Parathyroid adenoma (tissue), 2 donors: ENCODE results near the gene FAIM2.

Experiments used
- H2AFZ ChIP-seq: fragments of 300-600 bp; sonication (generic); one replicate; pipeline ENCODE4 v1.7.0; 2017; ENCODE audit warnings: antibody characterized with exemption, mild to moderate bottlenecking
- H3K27ac ChIP-seq: fragments of 300-600 bp; sonication (generic); one replicate; pipeline ENCODE4 v1.7.0; 2017
- H3K27me3 ChIP-seq: fragments of 300-600 bp; sonication (generic); one replicate; pipeline ENCODE4 v1.7.0; 2017; ENCODE audit warnings: low read length; ENCODE audit not compliant: control insufficient read depth, insufficient read depth
- H3K36me3 ChIP-seq: fragments of 300-600 bp; sonication (generic); one replicate; pipeline ENCODE4 v1.7.0; 2017; ENCODE audit warnings: low read length; ENCODE audit not compliant: control insufficient read depth, insufficient read depth
- H3K4me1 ChIP-seq: fragments of 300-600 bp; sonication (generic); one replicate; pipeline ENCODE4 v1.7.0; 2017; ENCODE audit warnings: control low read depth
- H3K4me2 ChIP-seq: fragments of 300-600 bp; sonication (generic); one replicate; pipeline ENCODE4 v1.7.0; 2017; ENCODE audit warnings: low read length
- H3K4me3 ChIP-seq: fragments of 300-600 bp; sonication (generic); one replicate; pipeline ENCODE4 v1.7.0; 2017; ENCODE audit warnings: low read depth, low read length
- H3K79me2 ChIP-seq: fragments of 300-600 bp; sonication (generic); one replicate; pipeline ENCODE4 v1.7.0; 2017; ENCODE audit warnings: control low read depth
- H3K9ac ChIP-seq: fragments of 300-600 bp; sonication (generic); one replicate; pipeline ENCODE4 v1.7.0; 2017; ENCODE audit warnings: mild to moderate bottlenecking
- H3K9me3 ChIP-seq: fragments of 300-600 bp; sonication (generic); one replicate; pipeline ENCODE4 v1.7.0; 2017; ENCODE audit warnings: low read length; ENCODE audit not compliant: control insufficient read depth
- TF ChIP-seq, protein P1 (sequence below): fragments of 300-600 bp; sonication (generic); IDR thresholded peaks from one replicate; pipeline ENCODE4 v1.7.0; 2017; ENCODE audit warnings: antibody characterized with exemption, mild to moderate bottlenecking
- donor health status: primary hyperparathyroidism.

FAIM2 gene

DNA sequence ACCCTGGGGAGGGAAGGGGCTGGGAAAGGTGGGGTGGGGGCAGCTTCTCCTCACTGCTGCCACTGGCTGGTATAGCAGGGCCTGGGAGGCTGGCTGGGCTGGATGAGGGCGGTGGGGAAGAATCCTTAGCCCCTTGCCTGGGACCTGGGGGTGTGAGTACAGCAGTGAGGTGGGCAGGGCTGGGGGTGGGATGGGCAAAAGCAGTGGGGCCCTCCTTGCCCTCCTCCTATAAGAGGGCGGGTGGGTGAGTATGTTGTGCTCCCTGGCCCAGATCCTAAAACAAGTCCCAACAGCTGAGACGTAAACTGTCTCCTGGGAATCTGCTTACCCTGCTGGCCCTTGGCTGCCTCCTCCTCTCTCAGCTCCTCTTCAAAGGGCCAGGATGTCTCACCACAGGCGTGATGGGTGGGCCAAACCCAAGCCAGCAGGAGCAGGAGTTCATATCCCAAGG lies 77.7 kb downstream of the FAIM2 start:
- H3K4me3 ChIP-seq = no peak overlapping the region
- no peaks in the 10 kb centered on the region for H3K36me3 ChIP-seq
- H3K4me2 ChIP-seq = no peak overlapping the region
- no peak overlapping the region for H2AFZ ChIP-seq
- no peak overlapping the region for H3K27ac ChIP-seq
- H3K27me3 ChIP-seq = no peaks in the 10 kb centered on the region
- peaks cover 8% of the 10 kb centered on the region for H3K4me1 ChIP-seq
- TF ChIP-seq, protein P1, sequence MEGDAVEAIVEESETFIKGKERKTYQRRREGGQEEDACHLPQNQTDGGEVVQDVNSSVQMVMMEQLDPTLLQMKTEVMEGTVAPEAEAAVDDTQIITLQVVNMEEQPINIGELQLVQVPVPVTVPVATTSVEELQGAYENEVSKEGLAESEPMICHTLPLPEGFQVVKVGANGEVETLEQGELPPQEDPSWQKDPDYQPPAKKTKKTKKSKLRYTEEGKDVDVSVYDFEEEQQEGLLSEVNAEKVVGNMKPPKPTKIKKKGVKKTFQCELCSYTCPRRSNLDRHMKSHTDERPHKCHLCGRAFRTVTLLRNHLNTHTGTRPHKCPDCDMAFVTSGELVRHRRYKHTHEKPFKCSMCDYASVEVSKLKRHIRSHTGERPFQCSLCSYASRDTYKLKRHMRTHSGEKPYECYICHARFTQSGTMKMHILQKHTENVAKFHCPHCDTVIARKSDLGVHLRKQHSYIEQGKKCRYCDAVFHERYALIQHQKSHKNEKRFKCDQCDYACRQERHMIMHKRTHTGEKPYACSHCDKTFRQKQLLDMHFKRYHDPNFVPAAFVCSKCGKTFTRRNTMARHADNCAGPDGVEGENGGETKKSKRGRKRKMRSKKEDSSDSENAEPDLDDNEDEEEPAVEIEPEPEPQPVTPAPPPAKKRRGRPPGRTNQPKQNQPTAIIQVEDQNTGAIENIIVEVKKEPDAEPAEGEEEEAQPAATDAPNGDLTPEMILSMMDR = no peak
- peaks cover 52% of the 10 kb centered on the region for H3K79me2 ChIP-seq
- H3K9ac ChIP-seq = no peak overlapping the region
- no peaks in the 10 kb centered on the region for H3K9me3 ChIP-seq

GRCh38 chr12:49825360-49825970 lies 78.2 kb downstream of the FAIM2 start:
- H3K4me3 ChIP-seq = no peak overlapping the region
- H3K27me3 ChIP-seq = no peaks in the 10 kb centered on the region

GRCh38 chr12:49824895-49825294 lies 78.8 kb downstream of the FAIM2 start:
- Histone ChIP-seq H3K79me2 (peaks cover 58% of the 10 kb centered on the region), H3K36me3 (no peaks in the 10 kb centered on the region), H3K9me3 (no peaks in the 10 kb centered on the region), H3K4me1 (peaks cover 8% of the 10 kb centered on the region), H3K4me3 (no peak overlapping the region), H3K27ac (no peak overlapping the region), H3K9ac (no peak overlapping the region), H3K27me3 (no peaks in the 10 kb centered on the region), H2AFZ (no peak overlapping the region), H3K4me2 (no peak overlapping the region)
- TF ChIP-seq, protein P1 = no peak

More at GRCh38 chr12:49825360-49825970, 78.2 kb downstream of the FAIM2 start:
- Histone ChIP-seq H3K9ac (no peak overlapping the region), H3K9me3 (no peaks in the 10 kb centered on the region), H3K4me2 (no peak overlapping the region), H3K4me1 (peaks cover 8% of the 10 kb centered on the region), H3K79me2 (peaks cover 57% of the 10 kb centered on the region), H3K27ac (no peak overlapping the region), H3K36me3 (no peaks in the 10 kb centered on the region), H2AFZ (no peak overlapping the region)
- TF ChIP-seq, protein P1 = no peak

DNA sequence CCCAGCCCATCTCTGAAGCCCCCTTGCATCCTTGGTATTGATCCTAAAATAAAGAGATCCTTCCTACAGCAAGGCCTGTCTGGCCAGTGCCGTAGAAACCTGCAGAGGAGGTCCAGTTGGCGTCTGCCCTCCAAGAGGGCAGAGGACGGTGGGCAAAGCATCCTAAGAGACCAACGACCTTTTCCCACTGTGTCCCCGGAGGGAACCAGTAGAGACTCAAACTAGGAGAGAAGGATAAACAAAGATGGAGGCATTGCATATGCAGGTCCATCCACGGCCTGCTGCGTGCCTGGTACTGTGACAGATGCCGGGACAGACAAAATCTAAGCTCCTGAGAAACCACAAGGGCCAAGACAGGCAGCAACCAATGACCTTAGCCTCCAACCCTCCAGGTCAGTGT lies 79.3 kb downstream of the FAIM2 start:
- TF ChIP-seq, protein P1 = no peak
- no peaks in the 10 kb centered on the region for H3K36me3 ChIP-seq
- H3K9ac ChIP-seq = no peak overlapping the region
- no peak overlapping the region for H3K4me3 ChIP-seq
- H3K4me2 ChIP-seq = no peak overlapping the region
- no peaks in the 10 kb centered on the region for H3K9me3 ChIP-seq
- peaks cover 60% of the 10 kb centered on the region for H3K79me2 ChIP-seq
- H2AFZ ChIP-seq = no peak overlapping the region
- no peak overlapping the region for H3K27ac ChIP-seq
- H3K27me3 ChIP-seq = no peaks in the 10 kb centered on the region
- peaks cover 8% of the 10 kb centered on the region for H3K4me1 ChIP-seq

DNA sequence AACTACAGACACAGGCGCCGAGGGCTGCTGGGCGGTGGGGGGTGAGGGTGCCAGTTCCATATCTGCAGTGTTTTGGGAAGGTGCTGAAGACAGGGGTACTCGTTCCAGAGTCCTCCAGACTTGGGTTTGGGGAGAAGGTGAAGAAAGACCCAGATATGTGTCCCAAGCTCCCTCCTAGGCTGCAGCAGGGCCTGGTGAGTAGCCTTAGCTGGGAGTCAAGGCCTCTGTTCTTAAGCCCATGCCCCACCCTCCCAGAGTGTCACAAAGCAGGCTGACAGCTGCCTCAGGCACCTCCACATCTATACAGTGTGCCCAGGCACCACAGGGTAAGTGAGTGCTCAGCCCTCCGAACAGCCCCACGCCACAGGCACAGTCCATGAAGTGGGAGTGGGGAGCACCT lies 79.7 kb downstream of the FAIM2 start:
- H3K79me2 ChIP-seq = peaks cover 60% of the 10 kb centered on the region
- H2AFZ ChIP-seq = no peak overlapping the region
- H3K4me3 ChIP-seq = no peak overlapping the region
- no peaks in the 10 kb centered on the region for H3K9me3 ChIP-seq
- H3K36me3 ChIP-seq = no peaks in the 10 kb centered on the region
- TF ChIP-seq, protein P1 = no peak
- H3K4me2 ChIP-seq = no peak overlapping the region
- H3K9ac ChIP-seq = no peak overlapping the region
- H3K27ac ChIP-seq = no peak overlapping the region
- H3K4me1 ChIP-seq = peaks cover 8% of the 10 kb centered on the region
- no peaks in the 10 kb centered on the region for H3K27me3 ChIP-seq
